ENCODE results near the gene HTT. TPM values are rescaled to one million over a fixed set of nuclear protein-coding genes. Genes with fewer than 3 reads are reported as not detected.
A peak's percentile ranks its signal among the peaks of the same experiment; 100 is the strongest.
"Not testable (repeated sequence)": the region's sequence is repeated elsewhere in the genome, so short reads cannot be mapped to it uniquely, and the experiment has no call there.

HTT gene
- total RNA-seq, 2 donors from 2014 or later: 37.8 to 97.8 TPM

DNA sequence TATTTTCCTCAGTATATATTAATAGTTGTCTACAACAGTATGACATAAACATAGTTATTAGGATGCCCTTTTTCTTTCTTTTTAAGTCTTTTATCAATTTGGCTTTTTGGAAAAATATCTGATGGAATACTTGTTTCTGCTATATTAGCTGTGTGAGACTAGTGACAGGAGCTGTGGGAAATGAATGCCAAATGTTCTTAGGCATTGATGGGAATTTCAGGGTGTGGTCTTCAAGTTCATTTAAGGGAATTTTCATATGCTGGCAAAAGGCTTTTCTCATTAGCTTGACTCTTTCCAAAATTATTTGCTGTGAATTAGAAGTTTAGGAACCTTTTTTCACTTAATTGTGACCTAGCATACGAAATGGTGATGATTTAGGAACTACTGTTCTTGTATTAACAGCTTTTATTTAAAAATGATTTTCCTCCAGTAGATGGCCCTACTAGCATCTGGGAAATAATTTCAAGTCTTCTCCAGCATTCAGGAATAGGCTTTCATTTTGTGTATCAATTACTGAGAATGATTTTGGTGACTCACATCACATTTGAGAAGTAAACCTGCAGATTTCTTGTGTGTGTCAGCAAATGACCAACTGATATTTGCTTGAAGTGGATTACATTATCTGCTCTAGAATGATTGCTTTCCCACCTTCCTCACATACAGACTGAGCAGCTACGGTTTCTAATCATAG is 70.9 kb downstream of the HTT start:
- H3K36me3 ChIP-seq: peaks cover 0 to 10% of the 10 kb centered on the region in 2 donors
- intact Hi-C loops (cut with DNase I): no loop called here
- H3K9me3 ChIP-seq: no peaks in the 10 kb centered on the region
- no peak for DNase-seq (ENCODE audit: low spot score)
- 91% methylated on average over 2 of the region's 2 CpGs for WGBS
- H3K27ac ChIP-seq: no peak overlapping the region
- no peak overlapping the region for H3K4me3 ChIP-seq
- TF ChIP-seq POLR2AphosphoS5 (IDR thresholded peaks at IDR 0.05) (no peak), POLR2A (IDR thresholded peaks at IDR 0.05) (no peak)
- TF ChIP-seq, protein P1, sequence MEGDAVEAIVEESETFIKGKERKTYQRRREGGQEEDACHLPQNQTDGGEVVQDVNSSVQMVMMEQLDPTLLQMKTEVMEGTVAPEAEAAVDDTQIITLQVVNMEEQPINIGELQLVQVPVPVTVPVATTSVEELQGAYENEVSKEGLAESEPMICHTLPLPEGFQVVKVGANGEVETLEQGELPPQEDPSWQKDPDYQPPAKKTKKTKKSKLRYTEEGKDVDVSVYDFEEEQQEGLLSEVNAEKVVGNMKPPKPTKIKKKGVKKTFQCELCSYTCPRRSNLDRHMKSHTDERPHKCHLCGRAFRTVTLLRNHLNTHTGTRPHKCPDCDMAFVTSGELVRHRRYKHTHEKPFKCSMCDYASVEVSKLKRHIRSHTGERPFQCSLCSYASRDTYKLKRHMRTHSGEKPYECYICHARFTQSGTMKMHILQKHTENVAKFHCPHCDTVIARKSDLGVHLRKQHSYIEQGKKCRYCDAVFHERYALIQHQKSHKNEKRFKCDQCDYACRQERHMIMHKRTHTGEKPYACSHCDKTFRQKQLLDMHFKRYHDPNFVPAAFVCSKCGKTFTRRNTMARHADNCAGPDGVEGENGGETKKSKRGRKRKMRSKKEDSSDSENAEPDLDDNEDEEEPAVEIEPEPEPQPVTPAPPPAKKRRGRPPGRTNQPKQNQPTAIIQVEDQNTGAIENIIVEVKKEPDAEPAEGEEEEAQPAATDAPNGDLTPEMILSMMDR (IDR thresholded peaks at IDR 0.05): peak in 2 of 4 experiments; percentile 13 to 17
- H3K27me3 ChIP-seq (replicated peaks; ENCODE audit: insufficient read depth): no peaks in the 10 kb centered on the region
- H3K4me1 ChIP-seq (replicated peaks): no peaks in the 10 kb centered on the region

DNA sequence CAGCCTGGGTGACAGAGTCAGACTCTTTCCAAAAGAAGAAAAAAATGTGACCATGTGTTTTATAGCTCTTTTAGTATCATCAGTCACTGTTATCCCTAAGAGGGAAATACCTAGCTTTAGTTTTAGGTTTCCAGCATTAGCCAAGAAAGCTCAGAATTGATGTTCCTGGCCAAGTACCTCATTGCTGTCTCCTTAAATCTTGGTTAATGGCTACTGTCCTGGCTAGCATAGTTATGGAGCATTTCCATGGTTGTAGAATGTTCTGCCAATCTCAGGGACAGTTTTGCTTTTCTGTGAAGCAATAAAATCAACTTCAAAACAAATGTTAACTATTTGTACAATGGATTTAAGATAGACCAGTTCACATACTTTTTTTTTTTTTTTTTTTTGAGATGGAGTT is 74.4 kb downstream of the HTT start:
- no peak overlapping the region for H3K4me3 ChIP-seq
- H3K9me3 ChIP-seq: no peaks in the 10 kb centered on the region
- TF ChIP-seq, protein P1 (IDR thresholded peaks at IDR 0.05): no peak
- peak; percentile 12 for TF ChIP-seq POLR2AphosphoS5 (IDR thresholded peaks at IDR 0.05)
- H3K27ac ChIP-seq: no peak overlapping the region
- intact Hi-C loops (cut with DNase I): no loop called here
- DNase-seq (ENCODE audit: low spot score): no peak
- no peaks in the 10 kb centered on the region for H3K27me3 ChIP-seq (replicated peaks; ENCODE audit: insufficient read depth)
- H3K4me1 ChIP-seq (replicated peaks): no peaks in the 10 kb centered on the region
- peaks cover 0 to 10% of the 10 kb centered on the region in 2 donors for H3K36me3 ChIP-seq

- H3K27me3 ChIP-seq (replicated peaks; ENCODE audit: insufficient read depth); H3K9me3 ChIP-seq; H3K4me3 ChIP-seq; intact Hi-C loops (cut with DNase I); DNase-seq (ENCODE audit: low spot score); H3K27ac ChIP-seq; H3K4me1 ChIP-seq (replicated peaks); H3K36me3 ChIP-seq: not testable (repeated sequence)
- WGBS: 100% methylated on average over 1 of the region's 1 CpG
These were observed 76.8 kb downstream of the HTT start for GRCh38 chr4:3151238-3151637.

DNA sequence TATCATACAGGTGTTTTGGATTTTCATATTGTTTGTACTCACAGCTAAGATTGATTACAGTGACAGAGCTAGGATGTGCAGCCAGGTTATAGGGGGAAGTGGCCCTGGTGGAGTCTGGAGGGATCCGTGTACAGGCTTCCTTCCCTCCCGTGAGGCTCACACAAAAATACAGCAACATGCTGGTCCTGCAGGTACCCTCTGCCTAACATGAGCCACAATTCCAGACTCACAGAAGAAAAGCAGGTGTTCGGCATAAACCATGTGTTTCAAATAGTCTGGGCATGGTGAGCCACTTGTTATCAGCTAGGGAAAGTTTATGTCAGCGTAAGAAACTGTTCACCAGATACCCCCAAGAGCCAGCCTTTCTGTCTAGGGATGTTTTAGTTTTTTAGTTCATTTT is 82.9 kb downstream of the HTT start:
- Histone ChIP-seq H3K27me3 (replicated peaks; ENCODE audit: insufficient read depth) (no peaks in the 10 kb centered on the region), H3K36me3 (peaks cover 4 to 7% of the 10 kb centered on the region in 2 donors), H3K4me1 (replicated peaks) (no peaks in the 10 kb centered on the region), H3K27ac (no peak overlapping the region), H3K9me3 (no peaks in the 10 kb centered on the region), H3K4me3 (no peak overlapping the region)
- 88% methylated on average over 4 of the region's 4 CpGs for WGBS
- DNase-seq (ENCODE audit: low spot score): no peak
- TF ChIP-seq, protein P1 (IDR thresholded peaks at IDR 0.05): no peak
- TF ChIP-seq POLR2AphosphoS5 (IDR thresholded peaks at IDR 0.05) (no peak), POLR2A (IDR thresholded peaks at IDR 0.05) (no peak)
- intact Hi-C loops (cut with DNase I): no loop called here

GRCh38 chr4:3158841-3159240 is 84.4 kb downstream of the HTT start:
- no peak for DNase-seq (ENCODE audit: low spot score)
- no peaks in the 10 kb centered on the region for H3K27me3 ChIP-seq (replicated peaks; ENCODE audit: insufficient read depth)
- no peak overlapping the region for H3K4me3 ChIP-seq
- H3K9me3 ChIP-seq: no peaks in the 10 kb centered on the region
- 92% methylated on average over 7 of the region's 7 CpGs for WGBS
- H3K36me3 ChIP-seq: peaks cover 4 to 7% of the 10 kb centered on the region in 2 donors
- no peaks in the 10 kb centered on the region for H3K4me1 ChIP-seq (replicated peaks)
- intact Hi-C loops (cut with DNase I): no loop called here
- H3K27ac ChIP-seq: no peak overlapping the region
- TF ChIP-seq, protein P1 (IDR thresholded peaks at IDR 0.05): no peak
- TF ChIP-seq POLR2AphosphoS5 (IDR thresholded peaks at IDR 0.05) (no peak), POLR2A (IDR thresholded peaks at IDR 0.05) (no peak)
